HEK293 (cell line): ENCODE results near the gene XAGE3.
"Not testable (repeated sequence)": the region's sequence is repeated elsewhere in the genome, so short reads cannot be mapped to it uniquely, and the experiment has no call there.

Experiments used
- ATF2 ChIP-seq: fragments of 450-650 bp; formaldehyde crosslinking; IDR thresholded peaks from 2 replicates; pipeline ENCODE4 v1.5.1; 2016; ENCODE audit warnings: missing biosample characterization, missing genetic modification characterization, low read depth
- CTCF ChIP-seq: fragments of 450-650 bp; formaldehyde crosslinking; IDR thresholded peaks from 2 replicates; pipeline ENCODE4 v1.5.1; 2016; ENCODE audit warnings: missing biosample characterization, missing genetic modification characterization
- IKZF3 ChIP-seq: fragments of 450-650 bp; IDR thresholded peaks from 2 replicates; pipeline ENCODE4 v1.5.0; 2018; ENCODE audit warnings: missing biosample characterization, mild to moderate bottlenecking, missing genetic modification characterization, moderate library complexity
- RBAK ChIP-seq: fragments of 450-650 bp; formaldehyde crosslinking; IDR thresholded peaks from 2 replicates; pipeline ENCODE4 v1.5.1; 2016; ENCODE audit warnings: missing biosample characterization, missing genetic modification characterization
- REST ChIP-seq: fragments of 450-650 bp; formaldehyde crosslinking; IDR thresholded peaks from 2 replicates; pipeline ENCODE4 v1.5.1; 2016; ENCODE audit warnings: missing biosample characterization, missing genetic modification characterization
- ZIC2 ChIP-seq: fragments of 450-650 bp; formaldehyde crosslinking; IDR thresholded peaks from 2 replicates; pipeline ENCODE4 v1.5.1; 2016; ENCODE audit warnings: missing biosample characterization, missing genetic modification characterization
- ZNF157 ChIP-seq: fragments of 450-650 bp; formaldehyde crosslinking; IDR thresholded peaks from 2 replicates; pipeline ENCODE4 v1.5.1; 2016; ENCODE audit warnings: missing biosample characterization, missing genetic modification characterization
- ZNF24 ChIP-seq: fragments of 450-650 bp; formaldehyde crosslinking; IDR thresholded peaks from 2 replicates; pipeline ENCODE4 v1.5.1; 2016; ENCODE audit warnings: missing biosample characterization, missing genetic modification characterization
- ZNF398 ChIP-seq: fragments of 450-650 bp; formaldehyde crosslinking; IDR thresholded peaks from 2 replicates; pipeline ENCODE4 v1.5.1; 2017; ENCODE audit warnings: missing biosample characterization, missing genetic modification characterization
- ZNF777 ChIP-seq: fragments of 450-650 bp; formaldehyde crosslinking; IDR thresholded peaks from 2 replicates; pipeline ENCODE4 v1.5.1; 2017; ENCODE audit warnings: missing biosample characterization, missing genetic modification characterization, borderline replicate concordance
- ZNF843 ChIP-seq: fragments of 450-650 bp; formaldehyde crosslinking; IDR thresholded peaks from 2 replicates; pipeline ENCODE4 v1.5.1; 2016; ENCODE audit warnings: missing biosample characterization, missing genetic modification characterization
- TF ChIP-seq, protein P1 (sequence below): fragments of 450-650 bp; formaldehyde crosslinking; IDR thresholded peaks from 2 replicates; pipeline ENCODE4 v1.5.1; 2016; ENCODE audit warnings: missing biosample characterization, missing genetic modification characterization
- TF ChIP-seq, protein P2 (sequence below): fragments of 450-650 bp; formaldehyde crosslinking; IDR thresholded peaks from 2 replicates; pipeline ENCODE4 v1.5.1; 2016; ENCODE audit warnings: missing biosample characterization, missing genetic modification characterization, low read depth
- TF ChIP-seq, protein P3 (sequence below): fragments of 450-650 bp; formaldehyde crosslinking; conservative IDR thresholded peaks from 2 replicates; pipeline ENCODE4 v1.5.1; 2016; ENCODE audit warnings: low read depth, missing biosample characterization, missing genetic modification characterization

GRCh38 chrX:52875436-52875835, 7.6 kb upstream of the XAGE3 start:
- TF ChIP-seq ZNF24 (tag by site-specific recombination); REST; ZIC2 (tag by site-specific recombination); ZNF843; RBAK (tag by site-specific recombination); CTCF (tag by site-specific recombination); IKZF3 (tag by site-specific recombination); ATF2; ZNF398 (tag by site-specific recombination); ZNF777 (tag by site-specific recombination); ZNF157 (tag by site-specific recombination): not testable (repeated sequence)
- TF ChIP-seq, protein P1, sequence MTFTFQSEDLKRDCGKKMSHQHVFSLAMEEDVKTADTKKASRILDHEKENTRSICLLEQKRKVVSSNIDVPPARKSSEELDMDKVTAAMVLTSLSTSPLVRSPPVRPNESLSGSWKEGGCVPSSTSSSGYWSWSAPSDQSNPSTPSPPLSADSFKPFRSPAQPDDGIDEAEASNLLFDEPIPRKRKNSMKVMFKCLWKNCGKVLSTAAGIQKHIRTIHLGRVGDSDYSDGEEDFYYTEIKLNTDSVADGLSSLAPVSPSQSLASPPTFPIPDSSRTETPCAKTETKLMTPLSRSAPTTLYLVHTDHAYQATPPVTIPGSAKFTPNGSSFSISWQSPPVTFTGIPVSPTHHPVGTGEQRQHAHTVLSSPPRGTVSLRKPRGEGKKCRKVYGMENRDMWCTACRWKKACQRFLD (tag by site-specific recombination), result not testable (repeated sequence)
- TF ChIP-seq, protein P2, sequence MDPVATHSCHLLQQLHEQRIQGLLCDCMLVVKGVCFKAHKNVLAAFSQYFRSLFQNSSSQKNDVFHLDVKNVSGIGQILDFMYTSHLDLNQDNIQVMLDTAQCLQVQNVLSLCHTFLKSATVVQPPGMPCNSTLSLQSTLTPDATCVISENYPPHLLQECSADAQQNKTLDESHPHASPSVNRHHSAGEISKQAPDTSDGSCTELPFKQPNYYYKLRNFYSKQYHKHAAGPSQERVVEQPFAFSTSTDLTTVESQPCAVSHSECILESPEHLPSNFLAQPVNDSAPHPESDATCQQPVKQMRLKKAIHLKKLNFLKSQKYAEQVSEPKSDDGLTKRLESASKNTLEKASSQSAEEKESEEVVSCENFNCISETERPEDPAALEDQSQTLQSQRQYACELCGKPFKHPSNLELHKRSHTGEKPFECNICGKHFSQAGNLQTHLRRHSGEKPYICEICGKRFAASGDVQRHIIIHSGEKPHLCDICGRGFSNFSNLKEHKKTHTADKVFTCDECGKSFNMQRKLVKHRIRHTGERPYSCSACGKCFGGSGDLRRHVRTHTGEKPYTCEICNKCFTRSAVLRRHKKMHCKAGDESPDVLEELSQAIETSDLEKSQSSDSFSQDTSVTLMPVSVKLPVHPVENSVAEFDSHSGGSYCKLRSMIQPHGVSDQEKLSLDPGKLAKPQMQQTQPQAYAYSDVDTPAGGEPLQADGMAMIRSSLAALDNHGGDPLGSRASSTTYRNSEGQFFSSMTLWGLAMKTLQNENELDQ, result not testable (repeated sequence)
- TF ChIP-seq, protein P3, sequence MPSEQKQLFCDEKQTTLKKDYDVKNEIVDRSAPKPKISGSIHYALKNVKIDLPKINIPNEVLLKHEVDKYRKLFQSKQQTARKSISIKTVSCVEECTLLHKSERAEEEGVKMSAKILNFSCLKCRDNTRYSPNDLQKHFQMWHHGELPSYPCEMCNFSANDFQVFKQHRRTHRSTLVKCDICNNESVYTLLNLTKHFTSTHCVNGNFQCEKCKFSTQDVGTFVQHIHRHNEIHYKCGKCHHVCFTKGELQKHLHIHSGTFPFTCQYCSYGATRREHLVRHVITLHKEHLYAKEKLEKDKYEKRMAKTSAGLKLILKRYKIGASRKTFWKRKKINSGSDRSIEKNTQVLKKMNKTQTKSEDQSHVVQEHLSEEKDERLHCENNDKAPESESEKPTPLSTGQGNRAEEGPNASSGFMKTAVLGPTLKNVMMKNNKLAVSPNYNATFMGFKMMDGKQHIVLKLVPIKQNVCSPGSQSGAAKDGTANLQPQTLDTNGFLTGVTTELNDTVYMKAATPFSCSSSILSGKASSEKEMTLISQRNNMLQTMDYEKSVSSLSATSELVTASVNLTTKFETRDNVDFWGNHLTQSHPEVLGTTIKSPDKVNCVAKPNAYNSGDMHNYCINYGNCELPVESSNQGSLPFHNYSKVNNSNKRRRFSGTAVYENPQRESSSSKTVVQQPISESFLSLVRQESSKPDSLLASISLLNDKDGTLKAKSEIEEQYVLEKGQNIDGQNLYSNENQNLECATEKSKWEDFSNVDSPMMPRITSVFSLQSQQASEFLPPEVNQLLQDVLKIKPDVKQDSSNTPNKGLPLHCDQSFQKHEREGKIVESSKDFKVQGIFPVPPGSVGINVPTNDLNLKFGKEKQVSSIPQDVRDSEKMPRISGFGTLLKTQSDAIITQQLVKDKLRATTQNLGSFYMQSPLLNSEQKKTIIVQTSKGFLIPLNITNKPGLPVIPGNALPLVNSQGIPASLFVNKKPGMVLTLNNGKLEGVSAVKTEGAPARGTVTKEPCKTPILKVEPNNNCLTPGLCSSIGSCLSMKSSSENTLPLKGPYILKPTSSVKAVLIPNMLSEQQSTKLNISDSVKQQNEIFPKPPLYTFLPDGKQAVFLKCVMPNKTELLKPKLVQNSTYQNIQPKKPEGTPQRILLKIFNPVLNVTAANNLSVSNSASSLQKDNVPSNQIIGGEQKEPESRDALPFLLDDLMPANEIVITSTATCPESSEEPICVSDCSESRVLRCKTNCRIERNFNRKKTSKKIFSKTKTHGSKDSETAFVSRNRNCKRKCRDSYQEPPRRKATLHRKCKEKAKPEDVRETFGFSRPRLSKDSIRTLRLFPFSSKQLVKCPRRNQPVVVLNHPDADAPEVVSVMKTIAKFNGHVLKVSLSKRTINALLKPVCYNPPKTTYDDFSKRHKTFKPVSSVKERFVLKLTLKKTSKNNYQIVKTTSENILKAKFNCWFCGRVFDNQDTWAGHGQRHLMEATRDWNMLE (tag by site-specific recombination), result not testable (repeated sequence)
